Measurements from ENCODE around the gene FRMPD4. TPM values are rescaled to one million over a fixed set of nuclear protein-coding genes. Genes with fewer than 3 reads are reported as not detected.
"Not testable (repeated sequence)": the region's sequence is repeated elsewhere in the genome, so short reads cannot be mapped to it uniquely, and the experiment has no call there.

The FRMPD4 gene
- total RNA-seq, 1 experiment from 2014 or later = not detected

DNA sequence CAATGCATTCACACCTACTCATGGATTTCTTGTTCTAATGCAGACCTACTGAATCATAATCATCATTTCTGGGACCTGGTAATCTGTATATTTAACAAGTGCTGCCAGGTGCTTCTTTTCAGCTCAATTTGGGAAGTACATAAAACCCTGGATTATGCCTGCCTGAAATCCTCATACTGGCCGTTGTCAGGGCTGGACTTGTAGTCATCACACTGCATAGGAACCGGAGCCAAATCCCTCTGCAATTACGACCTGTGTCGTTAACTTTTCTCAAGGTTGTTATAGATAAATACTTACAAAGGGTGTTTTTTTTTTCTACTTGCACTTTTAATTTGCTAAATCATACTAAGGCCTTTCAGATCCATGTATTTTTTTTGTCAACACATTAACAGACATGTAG, 358.1 kb downstream of the FRMPD4 start:
- Histone ChIP-seq H3K36me3 (ENCODE audit: insufficient read depth, low read length) (no peaks in the 10 kb centered on the region), H3K79me2 (ENCODE audit: low read length) (no peaks in the 10 kb centered on the region), H3K4me2 (ENCODE audit: low read depth, low read length, poor library complexity, severe bottlenecking) (no peak overlapping the region), H3K27me3 (ENCODE audit: low read length) (no peaks in the 10 kb centered on the region), H2AFZ (ENCODE audit: low read length) (no peak overlapping the region), H3K9ac (ENCODE audit: low read length) (no peak overlapping the region), H3K9me2 (replicated peaks; ENCODE audit: insufficient read depth, low read length) (no peaks in the 10 kb centered on the region), H4K20me1 (ENCODE audit: insufficient read depth, low read depth, low read length) (no peaks in the 10 kb centered on the region), H3K4me3 (ENCODE audit: low read length) (no peak overlapping the region), H3K9me3 (ENCODE audit: low read length) (no peaks in the 10 kb centered on the region), H3K27ac (ENCODE audit: low read length) (no peak overlapping the region), H3K4me1 (ENCODE audit: low read length) (no peaks in the 10 kb centered on the region)
- no peak for DNase-seq

DNA sequence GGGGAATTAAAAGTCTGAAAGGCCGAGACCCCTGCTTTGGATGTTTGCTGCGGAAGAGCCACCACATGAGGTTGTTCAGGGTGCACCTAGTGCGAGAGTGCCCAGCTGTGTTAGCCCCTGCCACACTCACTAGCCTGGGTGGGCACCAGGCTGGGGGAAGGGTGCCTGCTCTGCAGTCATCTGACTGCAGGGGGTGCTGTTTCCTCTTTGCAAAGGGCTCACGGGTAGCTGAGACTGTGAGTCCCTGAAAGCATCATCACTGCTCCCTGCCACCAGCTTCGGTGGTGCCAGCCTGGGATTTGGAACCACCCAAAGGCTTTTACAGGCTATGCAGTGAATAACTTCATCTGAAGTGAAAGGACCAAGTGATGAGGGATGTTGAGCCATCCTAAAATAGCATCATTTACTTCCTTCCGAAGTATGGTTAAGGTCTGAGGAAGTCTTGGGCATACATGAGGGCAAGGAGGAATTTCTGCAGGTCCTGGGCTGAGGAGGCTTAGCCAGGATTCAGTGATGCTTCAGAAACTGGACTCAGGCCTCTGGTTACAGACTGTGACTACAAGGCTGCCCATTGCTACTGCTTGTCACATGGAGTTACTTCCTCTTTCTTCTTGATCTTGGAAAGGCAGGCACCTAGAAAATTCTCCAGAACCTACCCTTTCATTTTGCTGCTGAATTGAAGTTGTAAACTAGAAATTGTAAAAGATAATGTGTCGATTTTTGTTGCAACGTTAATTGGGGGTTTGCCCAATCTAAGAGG, 359.7 kb downstream of the FRMPD4 start:
- Histone ChIP-seq H3K9ac (ENCODE audit: low read length) (no peak overlapping the region), H3K9me2 (replicated peaks; ENCODE audit: insufficient read depth, low read length) (no peaks in the 10 kb centered on the region), H3K4me3 (ENCODE audit: low read length) (no peak overlapping the region), H3K4me1 (ENCODE audit: low read length) (no peaks in the 10 kb centered on the region), H4K20me1 (ENCODE audit: insufficient read depth, low read depth, low read length) (no peaks in the 10 kb centered on the region), H3K27me3 (ENCODE audit: low read length) (no peaks in the 10 kb centered on the region), H2AFZ (ENCODE audit: low read length) (no peak overlapping the region), H3K4me2 (ENCODE audit: low read depth, low read length, poor library complexity, severe bottlenecking) (no peak overlapping the region), H3K36me3 (ENCODE audit: insufficient read depth, low read length) (no peaks in the 10 kb centered on the region), H3K79me2 (ENCODE audit: low read length) (no peaks in the 10 kb centered on the region), H3K9me3 (ENCODE audit: low read length) (no peaks in the 10 kb centered on the region), H3K27ac (ENCODE audit: low read length) (no peak overlapping the region)
- peak; percentile 81 for DNase-seq

DNA sequence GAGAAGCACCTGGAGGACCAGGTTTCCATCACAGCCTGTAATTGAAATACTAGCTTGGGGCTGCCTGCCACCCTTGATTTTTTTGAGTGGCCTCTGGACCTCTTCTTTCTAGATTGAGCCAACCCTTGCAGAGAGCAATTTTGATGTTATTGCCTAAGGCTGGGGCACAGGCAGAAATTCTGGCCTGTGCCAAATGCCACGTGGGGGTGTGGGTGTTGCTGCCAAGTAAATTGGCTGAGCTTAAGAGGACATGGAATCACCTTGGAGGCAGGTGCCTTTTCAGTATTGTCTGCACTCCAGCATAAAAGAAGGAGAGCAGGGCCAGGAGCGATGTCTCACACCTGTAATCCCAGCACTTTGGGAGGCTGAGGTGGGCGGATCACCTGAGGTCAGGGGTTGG, 366.9 kb downstream of the FRMPD4 start:
- Histone ChIP-seq H3K79me2 (ENCODE audit: low read length) (no peaks in the 10 kb centered on the region), H3K27ac (ENCODE audit: low read length) (no peak overlapping the region), H3K9ac (ENCODE audit: low read length) (no peak overlapping the region), H3K36me3 (ENCODE audit: insufficient read depth, low read length) (no peaks in the 10 kb centered on the region), H3K4me2 (ENCODE audit: low read depth, low read length, poor library complexity, severe bottlenecking) (no peak overlapping the region), H3K4me3 (ENCODE audit: low read length) (no peak overlapping the region), H3K9me3 (ENCODE audit: low read length) (no peaks in the 10 kb centered on the region), H4K20me1 (ENCODE audit: insufficient read depth, low read depth, low read length) (no peaks in the 10 kb centered on the region), H3K4me1 (ENCODE audit: low read length) (no peaks in the 10 kb centered on the region), H3K27me3 (ENCODE audit: low read length) (no peaks in the 10 kb centered on the region), H3K9me2 (replicated peaks; ENCODE audit: insufficient read depth, low read length) (no peaks in the 10 kb centered on the region), H2AFZ (ENCODE audit: low read length) (no peak overlapping the region)
- DNase-seq = no peak

DNA sequence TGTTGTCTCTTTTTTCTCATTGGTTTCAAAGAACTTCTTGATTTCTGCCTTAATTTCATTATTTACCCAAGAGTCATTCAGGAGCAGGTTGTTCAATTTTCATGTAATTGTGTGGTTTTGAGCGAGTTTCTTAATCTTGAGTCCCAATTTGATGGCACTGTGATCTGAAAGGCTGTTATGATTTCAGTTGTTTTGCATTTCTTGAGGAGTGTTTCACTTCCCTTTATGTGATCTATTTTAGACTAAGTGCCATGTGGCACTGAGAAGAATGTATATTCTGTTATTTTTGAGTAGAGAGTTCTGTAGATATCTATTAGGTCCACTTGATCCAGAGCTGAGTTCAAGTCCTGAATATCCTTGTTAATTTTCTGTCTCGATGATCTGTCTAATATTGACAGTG, 377.1 kb downstream of the FRMPD4 start:
- H2AFZ ChIP-seq (ENCODE audit: low read length); H3K9me2 ChIP-seq (replicated peaks; ENCODE audit: insufficient read depth, low read length); H3K4me3 ChIP-seq (ENCODE audit: low read length); H4K20me1 ChIP-seq (ENCODE audit: insufficient read depth, low read depth, low read length); H3K9ac ChIP-seq (ENCODE audit: low read length); H3K36me3 ChIP-seq (ENCODE audit: insufficient read depth, low read length); H3K9me3 ChIP-seq (ENCODE audit: low read length); H3K27ac ChIP-seq (ENCODE audit: low read length); H3K79me2 ChIP-seq (ENCODE audit: low read length); H3K27me3 ChIP-seq (ENCODE audit: low read length): not testable (repeated sequence)
- DNase-seq = peak; percentile 63
- Histone ChIP-seq H3K4me1 (ENCODE audit: low read length) (peaks cover 12% of the 10 kb centered on the region), H3K4me2 (ENCODE audit: low read depth, low read length, poor library complexity, severe bottlenecking) (peak overlapping the region; percentile 11)

DNA sequence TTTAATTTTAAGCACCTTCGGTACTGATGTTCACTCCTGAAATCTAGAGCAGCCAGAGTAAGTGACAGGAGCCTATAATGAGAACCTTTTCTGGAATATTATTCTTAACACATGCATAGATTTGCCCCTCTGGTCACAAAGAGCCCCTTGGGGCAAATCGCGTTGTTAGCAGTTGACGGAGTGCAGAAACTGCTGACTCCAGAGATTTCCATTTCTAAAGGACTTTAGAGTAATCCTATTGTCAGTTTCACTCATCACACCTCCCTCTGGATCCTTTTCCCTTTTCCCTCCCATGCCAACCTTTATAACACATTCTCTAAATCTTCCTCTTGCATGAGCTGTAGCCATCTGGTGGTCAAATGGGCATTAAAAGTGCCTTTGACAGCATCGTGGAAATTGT, 388.0 kb downstream of the FRMPD4 start:
- Histone ChIP-seq H3K9ac (ENCODE audit: low read length) (no peak overlapping the region), H3K79me2 (ENCODE audit: low read length) (no peaks in the 10 kb centered on the region), H3K9me2 (replicated peaks; ENCODE audit: insufficient read depth, low read length) (no peaks in the 10 kb centered on the region), H2AFZ (ENCODE audit: low read length) (no peak overlapping the region), H3K9me3 (ENCODE audit: low read length) (no peaks in the 10 kb centered on the region), H3K4me2 (ENCODE audit: low read depth, low read length, poor library complexity, severe bottlenecking) (no peak overlapping the region), H3K4me3 (ENCODE audit: low read length) (no peak overlapping the region), H4K20me1 (ENCODE audit: insufficient read depth, low read depth, low read length) (no peaks in the 10 kb centered on the region), H3K27ac (ENCODE audit: low read length) (no peak overlapping the region), H3K36me3 (ENCODE audit: insufficient read depth, low read length) (no peaks in the 10 kb centered on the region), H3K4me1 (ENCODE audit: low read length) (no peaks in the 10 kb centered on the region), H3K27me3 (ENCODE audit: low read length) (no peaks in the 10 kb centered on the region)
- no peak for DNase-seq

DNA sequence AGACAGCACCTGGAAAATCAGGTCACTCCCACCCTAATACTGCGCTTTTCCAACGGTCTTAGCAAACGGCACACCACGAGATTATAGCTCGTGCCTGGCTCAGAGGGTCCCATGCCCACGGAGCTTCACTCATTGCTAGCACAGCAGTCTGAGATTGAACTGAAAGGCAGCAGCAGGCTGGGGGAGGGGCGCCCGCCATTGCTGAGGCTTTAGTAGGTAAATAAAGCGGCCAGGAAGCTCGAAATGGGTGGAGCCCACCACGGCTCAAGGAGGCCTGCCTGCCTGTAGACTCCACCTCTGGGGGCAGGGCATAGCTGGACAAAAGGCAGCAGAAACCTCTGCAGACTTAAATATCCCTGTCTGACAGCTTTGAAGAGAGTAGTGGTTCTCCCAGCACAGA, 399.8 kb downstream of the FRMPD4 start:
- H2AFZ ChIP-seq (ENCODE audit: low read length); H3K4me3 ChIP-seq (ENCODE audit: low read length); H3K9ac ChIP-seq (ENCODE audit: low read length); H3K4me1 ChIP-seq (ENCODE audit: low read length); H3K36me3 ChIP-seq (ENCODE audit: insufficient read depth, low read length); H3K79me2 ChIP-seq (ENCODE audit: low read length); H3K4me2 ChIP-seq (ENCODE audit: low read depth, low read length, poor library complexity, severe bottlenecking); H4K20me1 ChIP-seq (ENCODE audit: insufficient read depth, low read depth, low read length); H3K27me3 ChIP-seq (ENCODE audit: low read length); H3K9me3 ChIP-seq (ENCODE audit: low read length); DNase-seq; H3K27ac ChIP-seq (ENCODE audit: low read length); H3K9me2 ChIP-seq (replicated peaks; ENCODE audit: insufficient read depth, low read length): not testable (repeated sequence)

DNA sequence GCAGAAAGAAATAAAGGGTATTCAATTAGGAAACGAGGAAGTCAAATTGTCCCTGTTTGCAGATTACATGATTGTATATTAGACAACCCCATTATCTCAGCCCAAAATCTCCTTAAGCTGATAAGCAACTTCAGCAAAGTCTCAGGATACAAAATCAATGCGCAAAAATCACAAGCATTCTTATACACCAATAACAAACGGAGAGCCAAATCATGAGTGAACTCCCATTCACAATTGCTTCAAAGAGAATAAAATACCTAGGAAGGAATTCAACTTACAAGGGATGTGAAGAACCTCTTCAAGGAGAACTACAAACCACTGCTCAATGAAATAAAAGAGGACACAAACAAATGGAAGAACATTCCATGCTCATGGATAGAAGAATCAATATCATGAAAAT, 404.0 kb downstream of the FRMPD4 start:
- not testable (repeated sequence) for H3K4me3 ChIP-seq (ENCODE audit: low read length); H3K9me2 ChIP-seq (replicated peaks; ENCODE audit: insufficient read depth, low read length); H3K9ac ChIP-seq (ENCODE audit: low read length); H3K36me3 ChIP-seq (ENCODE audit: insufficient read depth, low read length); H3K4me1 ChIP-seq (ENCODE audit: low read length); H3K27ac ChIP-seq (ENCODE audit: low read length); H4K20me1 ChIP-seq (ENCODE audit: insufficient read depth, low read depth, low read length); H2AFZ ChIP-seq (ENCODE audit: low read length); H3K79me2 ChIP-seq (ENCODE audit: low read length); DNase-seq; H3K9me3 ChIP-seq (ENCODE audit: low read length); H3K4me2 ChIP-seq (ENCODE audit: low read depth, low read length, poor library complexity, severe bottlenecking); H3K27me3 ChIP-seq (ENCODE audit: low read length)

DNA sequence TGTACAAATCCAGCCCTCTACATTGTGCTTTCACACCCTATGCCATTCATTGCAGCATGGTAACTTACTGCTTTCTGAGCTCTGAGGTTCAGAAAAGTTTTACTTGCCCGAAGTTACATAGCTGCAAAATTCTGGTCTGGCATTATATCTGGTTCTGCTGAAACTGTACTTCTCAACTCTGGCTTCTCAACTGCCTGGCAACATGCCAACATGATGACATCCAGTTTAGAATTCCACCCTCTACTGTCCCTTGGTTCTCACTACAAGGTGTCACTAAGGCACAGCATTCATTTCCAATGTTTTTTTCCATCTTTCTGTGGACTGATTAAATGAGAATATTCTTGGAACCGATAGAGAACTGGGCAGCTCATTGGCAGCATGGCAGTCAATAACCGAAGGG, 410.1 kb downstream of the FRMPD4 start:
- Histone ChIP-seq H3K4me1 (ENCODE audit: low read length) (no peaks in the 10 kb centered on the region), H3K9me3 (ENCODE audit: low read length) (no peaks in the 10 kb centered on the region), H3K36me3 (ENCODE audit: insufficient read depth, low read length) (no peaks in the 10 kb centered on the region), H3K4me3 (ENCODE audit: low read length) (no peak overlapping the region), H3K9ac (ENCODE audit: low read length) (no peak overlapping the region), H3K9me2 (replicated peaks; ENCODE audit: insufficient read depth, low read length) (no peaks in the 10 kb centered on the region), H2AFZ (ENCODE audit: low read length) (no peak overlapping the region), H3K27me3 (ENCODE audit: low read length) (no peaks in the 10 kb centered on the region), H4K20me1 (ENCODE audit: insufficient read depth, low read depth, low read length) (no peaks in the 10 kb centered on the region), H3K27ac (ENCODE audit: low read length) (no peak overlapping the region), H3K79me2 (ENCODE audit: low read length) (no peaks in the 10 kb centered on the region), H3K4me2 (ENCODE audit: low read depth, low read length, poor library complexity, severe bottlenecking) (no peak overlapping the region)
- DNase-seq = no peak

DNA sequence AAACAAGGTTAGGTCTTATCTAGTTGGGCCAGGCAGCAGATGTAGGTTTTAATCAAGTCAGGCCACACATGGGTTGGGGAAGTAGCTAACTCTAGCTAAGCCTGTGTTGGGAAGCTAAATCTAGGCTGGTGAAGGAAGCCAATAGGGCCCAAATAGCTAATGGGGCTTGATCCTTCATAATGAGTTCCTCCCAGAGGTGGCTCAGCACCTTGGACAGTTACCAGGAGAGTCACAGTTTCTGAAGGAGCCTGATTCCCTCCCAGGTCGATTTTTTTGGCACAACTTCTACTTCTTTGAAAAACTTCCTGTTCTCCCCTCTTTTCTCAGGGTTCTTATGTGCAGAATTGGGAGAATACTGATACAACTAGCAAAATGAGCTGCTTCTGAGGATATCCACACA, 410.5 kb downstream of the FRMPD4 start:
- no peaks in the 10 kb centered on the region for H3K36me3 ChIP-seq (ENCODE audit: insufficient read depth, low read length)
- peak; percentile 72 for DNase-seq
- H2AFZ ChIP-seq (ENCODE audit: low read length) = no peak overlapping the region
- no peak overlapping the region for H3K4me3 ChIP-seq (ENCODE audit: low read length)
- H3K9me2 ChIP-seq (replicated peaks; ENCODE audit: insufficient read depth, low read length) = no peaks in the 10 kb centered on the region
- H3K27ac ChIP-seq (ENCODE audit: low read length) = no peak overlapping the region
- no peaks in the 10 kb centered on the region for H3K79me2 ChIP-seq (ENCODE audit: low read length)
- H3K27me3 ChIP-seq (ENCODE audit: low read length) = no peaks in the 10 kb centered on the region
- no peaks in the 10 kb centered on the region for H4K20me1 ChIP-seq (ENCODE audit: insufficient read depth, low read depth, low read length)
- H3K4me2 ChIP-seq (ENCODE audit: low read depth, low read length, poor library complexity, severe bottlenecking) = no peak overlapping the region
- no peak overlapping the region for H3K9ac ChIP-seq (ENCODE audit: low read length)
- no peaks in the 10 kb centered on the region for H3K9me3 ChIP-seq (ENCODE audit: low read length)
- H3K4me1 ChIP-seq (ENCODE audit: low read length) = no peaks in the 10 kb centered on the region

All from Karpas-422 (cell line).